NCI-H345 treated with DMSO at 0.1 percent for 48 hours (cell line): Measurements from ENCODE around the gene FOXS1.

ENCODE experiments used
- DNase-seq: peaks from one replicate; lab custom pipeline; 2025; ENCODE audit not compliant: unreplicated experiment; lab: John Stamatoyannopoulos, UW

Gene FOXS1

GRCh38 chr20:31861385-31862156 lies 16.2 kb upstream of the FOXS1 start:
- DNase-seq = peak; percentile 82

GRCh38 chr20:31861135-31861384 lies 15.7 kb upstream of the FOXS1 start:
- peak; percentile 41 for DNase-seq

DNA sequence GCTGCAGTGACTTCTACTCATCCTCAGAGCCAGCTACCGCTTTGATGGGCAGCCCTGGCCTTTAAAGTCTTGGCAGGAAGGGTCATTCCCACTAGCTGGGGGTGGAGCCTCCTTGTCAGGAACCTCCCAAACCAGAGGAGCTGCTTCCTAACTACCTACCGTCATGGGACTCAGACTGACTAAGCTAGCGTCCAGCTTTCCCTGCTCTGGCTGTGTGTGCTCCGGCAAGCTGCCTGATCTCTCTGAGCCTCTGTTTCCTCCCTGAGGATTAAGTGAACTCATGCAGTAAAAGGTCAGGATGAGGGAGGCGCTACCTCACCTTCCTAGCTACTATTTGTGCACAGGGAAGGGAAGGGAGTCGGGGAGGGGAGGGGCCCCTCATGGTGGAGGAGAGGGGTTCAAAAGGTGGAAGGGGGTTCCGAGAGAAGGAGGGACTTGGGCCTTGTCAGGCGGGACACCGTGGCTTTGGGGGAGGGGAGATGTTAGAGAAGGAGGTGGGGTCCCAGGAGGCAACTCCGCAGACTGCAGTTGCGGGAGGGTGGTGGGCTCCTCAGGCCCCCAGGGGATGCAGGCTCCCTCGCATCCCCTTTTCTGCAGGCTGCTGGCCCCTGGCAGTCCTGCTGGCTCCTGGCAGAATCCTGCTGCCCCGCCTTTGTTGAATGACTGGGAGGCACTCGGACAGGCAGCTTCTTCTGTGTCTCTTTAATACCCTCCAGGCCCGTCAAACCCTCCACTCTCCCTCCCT lies 15.2 kb upstream of the FOXS1 start:
- no peak for DNase-seq

GRCh38 chr20:31859998-31860380 lies 14.6 kb upstream of the FOXS1 start:
- no peak for DNase-seq

GRCh38 chr20:31859266-31859997 lies 14.0 kb upstream of the FOXS1 start:
- no peak for DNase-seq

- DNase-seq = no peak
These were observed 13.3 kb upstream of the FOXS1 start for GRCh38 chr20:31858760-31859083.

- no peak for DNase-seq
These were observed 12.7 kb upstream of the FOXS1 start for GRCh38 chr20:31857861-31858759.

DNA sequence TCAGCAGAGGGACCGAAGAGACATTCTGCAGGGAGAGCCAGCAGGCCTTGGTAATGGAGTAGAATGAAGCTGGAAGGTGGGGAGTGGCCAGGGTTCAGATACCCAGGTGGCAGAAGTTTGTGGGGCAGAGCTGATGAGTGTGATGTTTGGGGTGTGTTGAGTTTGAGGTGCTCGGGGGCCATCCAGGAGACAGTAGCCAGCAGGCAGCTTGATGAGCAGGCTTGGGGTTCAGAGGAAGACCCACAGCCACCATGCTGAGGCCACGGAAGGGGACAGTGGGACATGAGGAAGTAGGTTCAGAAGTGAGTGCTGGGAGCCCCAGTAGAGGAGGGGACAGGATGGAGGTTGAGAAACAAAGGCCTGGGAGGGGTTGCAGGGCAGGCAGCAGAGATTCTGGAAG lies 11.1 kb upstream of the FOXS1 start:
- DNase-seq = no peak

DNA sequence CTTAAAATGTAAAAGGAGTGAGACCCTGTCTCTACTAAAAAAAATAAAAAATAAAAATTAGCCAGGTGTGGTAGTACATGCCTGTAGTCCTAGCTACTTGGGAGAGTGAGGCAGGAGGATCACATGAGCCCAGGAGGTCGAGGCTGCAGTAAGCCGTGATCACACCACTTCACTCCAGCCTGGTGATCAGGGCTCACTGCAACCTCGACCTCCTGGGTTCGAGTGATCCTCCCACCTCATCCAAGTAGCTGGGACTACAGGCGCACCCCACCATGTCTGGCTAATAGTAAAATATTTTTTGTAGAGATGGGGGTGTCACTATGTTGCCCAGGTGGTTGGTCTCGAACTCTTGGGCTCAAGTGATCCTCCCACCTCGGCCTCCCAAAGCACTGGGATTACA lies 8.1 kb upstream of the FOXS1 start:
- no peak for DNase-seq

DNA sequence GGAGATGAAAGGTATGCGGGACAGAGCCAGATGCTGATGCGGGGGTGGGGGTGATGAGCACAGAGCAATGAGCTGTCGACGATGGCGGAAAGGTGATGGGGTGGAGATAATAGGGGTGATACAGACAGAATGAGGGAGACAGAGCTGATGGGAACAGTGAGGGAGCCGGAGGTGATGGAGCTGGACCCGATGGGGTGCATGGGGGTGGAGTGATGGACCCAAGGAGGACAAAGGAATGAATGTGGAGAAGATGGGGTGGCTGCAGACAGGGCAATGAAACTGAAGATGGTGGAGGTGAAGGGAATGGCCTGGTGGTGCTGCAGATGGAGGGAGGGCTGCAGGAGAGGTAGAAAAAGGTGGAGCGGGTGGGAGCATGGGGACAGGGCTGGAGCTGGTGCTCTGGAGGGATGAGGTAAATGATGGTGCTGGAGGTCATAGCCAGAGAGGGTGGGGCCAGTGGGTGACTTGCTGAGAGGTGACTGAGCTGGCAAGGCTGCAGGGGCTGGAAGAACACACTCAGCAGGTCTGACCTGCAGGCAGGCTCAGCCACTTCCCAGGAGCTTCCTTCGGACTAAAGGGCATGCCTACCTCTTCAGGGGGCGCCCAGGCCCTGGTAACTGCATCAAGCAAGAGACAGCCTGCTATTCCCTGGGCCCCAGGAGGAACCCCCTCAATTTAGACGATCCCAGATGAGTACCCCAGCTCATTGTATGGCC lies 6.0 kb upstream of the FOXS1 start:
- DNase-seq = no peak

GRCh38 chr20:31849306-31849930 lies 4.0 kb upstream of the FOXS1 start:
- peak; percentile 63 for DNase-seq

- DNase-seq = no peak
These were observed 2.9 kb upstream of the FOXS1 start for GRCh38 chr20:31848088-31848999.

GRCh38 chr20:31846793-31847138 lies 1.4 kb upstream of the FOXS1 start:
- DNase-seq = no peak

DNA sequence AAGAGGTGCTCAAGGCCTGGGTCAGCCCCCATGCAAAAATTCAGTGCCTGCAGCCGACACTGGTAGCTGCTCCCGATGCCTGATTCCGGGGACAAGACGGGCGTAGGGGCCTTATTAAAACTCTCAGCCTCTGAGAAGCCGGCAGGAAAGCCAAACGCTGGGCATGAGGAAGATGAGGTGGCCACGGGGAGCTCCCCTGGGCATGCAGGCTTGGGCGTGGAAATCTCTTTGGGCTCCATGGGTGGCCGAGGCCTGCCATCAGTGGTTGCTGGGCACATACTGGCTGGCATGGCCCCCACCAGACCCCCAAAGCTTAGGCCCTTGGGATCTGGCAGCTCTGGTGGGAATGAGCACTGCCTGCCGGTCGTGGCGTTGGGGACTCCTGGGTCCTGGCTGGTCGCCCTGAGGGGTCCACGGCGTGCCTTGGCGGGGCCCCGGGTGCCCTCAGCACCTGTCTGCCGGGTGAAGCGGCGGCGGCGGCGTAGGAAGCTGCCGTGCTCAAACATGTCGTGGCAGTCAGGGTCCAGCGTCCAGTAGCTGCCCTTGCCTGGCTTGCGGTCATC lies 586 bp downstream of the FOXS1 start:
- no peak for DNase-seq

DNA sequence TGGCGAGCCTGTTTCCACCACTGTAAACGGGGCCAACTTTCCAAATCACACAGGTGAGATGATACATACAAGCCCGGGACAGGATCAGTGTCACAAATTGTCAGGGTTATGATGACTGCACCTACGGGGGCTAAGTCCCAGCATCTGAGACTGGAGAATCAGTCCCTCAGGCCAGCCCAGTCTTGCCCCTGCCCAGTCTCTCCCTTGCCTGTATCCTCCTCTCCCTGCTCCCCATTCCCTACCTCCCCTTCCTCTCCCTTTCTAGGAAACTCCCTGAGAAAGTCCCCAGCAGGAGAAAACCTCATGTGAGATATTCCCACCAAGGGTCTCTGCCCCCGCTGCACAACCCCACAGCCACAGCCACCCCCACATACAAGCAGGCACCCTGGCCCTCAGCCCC lies 1.5 kb downstream of the FOXS1 start:
- no peak for DNase-seq

GRCh38 chr20:31843288-31843687 lies 2.1 kb downstream of the FOXS1 start:
- DNase-seq = no peak

GRCh38 chr20:31842471-31843157 lies 2.8 kb downstream of the FOXS1 start:
- DNase-seq = no peak

GRCh38 chr20:31841928-31842327 lies 3.5 kb downstream of the FOXS1 start:
- no peak for DNase-seq
